Neural progenitor cell (in vitro differentiated cells): ENCODE results near the gene SRSF12. TPM values are rescaled to one million over a fixed set of nuclear protein-coding genes. Genes with fewer than 3 reads are reported as not detected.
A peak's percentile ranks its signal among the peaks of the same experiment; 100 is the strongest.

Source experiments
- DNase-seq: peaks from one replicate; pipeline ENCODE4 v3.0.0-alpha.2; 2016; ENCODE audit warnings: low spot score
- H2AFZ ChIP-seq: fragments of 200-600 bp; sonication (generic); replicated peaks from 2 replicates; pipeline ENCODE4 v1.6.1; 2016; ENCODE audit warnings: antibody characterized with exemption
- H3F3A ChIP-seq: fragments of 200-600 bp; sonication (generic); 2 replicates; pipeline ENCODE4 v1.6.1; 2016; ENCODE audit warnings: antibody characterized with exemption, low read depth
- H3K27ac ChIP-seq: fragments of 200-600 bp; sonication (generic); 2 replicates; pipeline ENCODE4 v1.5.1; 2016; ENCODE audit warnings: mild to moderate bottlenecking
- H3K27me3 ChIP-seq: fragments of 200-600 bp; sonication (generic); 2 replicates; pipeline ENCODE4 v1.6.1; 2016; ENCODE audit warnings: mild to moderate bottlenecking, moderate library complexity
- H3K36me3 ChIP-seq: fragments of 200-600 bp; sonication (generic); 2 replicates; pipeline ENCODE4 v1.5.1; 2016
- H3K4me1 ChIP-seq: fragments of 200-600 bp; sonication (generic); 2 replicates; pipeline ENCODE4 v1.6.1; 2016; ENCODE audit warnings: mixed run types
- H3K4me2 ChIP-seq: fragments of 200-600 bp; sonication (generic); 2 replicates; pipeline ENCODE4 v1.6.1; 2016
- H3K4me3 ChIP-seq: fragments of 200-600 bp; sonication (generic); 2 replicates; pipeline ENCODE4 v1.5.1; 2016
- H3K79me2 ChIP-seq: fragments of 200-600 bp; sonication (generic); 2 replicates; pipeline ENCODE4 v1.6.1; 2016; ENCODE audit warnings: low read depth
- H3K9ac ChIP-seq: fragments of 200-600 bp; sonication (generic); 2 replicates; pipeline ENCODE4 v1.6.1; 2016
- H3K9me3 ChIP-seq: fragments of 200-600 bp; sonication (generic); 2 replicates; pipeline ENCODE4 v1.5.1; 2016; ENCODE audit warnings: low read depth
- H4K20me1 ChIP-seq: fragments of 200-600 bp; sonication (generic); 2 replicates; pipeline ENCODE4 v1.6.1; 2016; ENCODE audit warnings: low read depth
- H3K27ac Mint-ChIP-seq: 3 replicates; pipeline ENCODE4 v1.8.0; 2021; ENCODE audit warnings: mixed read lengths
- H3K27me3 Mint-ChIP-seq: 2 replicates; pipeline ENCODE4 v1.8.0; 2022; ENCODE audit warnings: low read depth, mild to moderate bottlenecking, inconsistent platforms, moderate library complexity, mixed read lengths; ENCODE audit not compliant: insufficient read depth
- H3K36me3 Mint-ChIP-seq: 3 replicates; pipeline ENCODE4 v1.8.0; 2021; ENCODE audit warnings: mixed read lengths
- H3K4me1 Mint-ChIP-seq: 3 replicates; pipeline ENCODE4 v1.8.0; 2021; ENCODE audit warnings: mixed read lengths
- H3K4me3 Mint-ChIP-seq: 3 replicates; pipeline ENCODE4 v1.8.0; 2021; ENCODE audit warnings: mild to moderate bottlenecking, moderate library complexity, mixed read lengths
- H3K9me3 Mint-ChIP-seq: 3 replicates; pipeline ENCODE4 v1.8.0; 2020; ENCODE audit warnings: mixed read lengths
- EZH2 ChIP-seq: fragments of 200-600 bp; sonication (generic); IDR thresholded peaks from 2 replicates; pipeline ENCODE4 v1.6.1; 2017; ENCODE audit warnings: antibody characterized with exemption, mild to moderate bottlenecking, moderate library complexity
- EZH2phosphoT487 ChIP-seq: fragments of 200-600 bp; sonication (generic); IDR thresholded peaks from 2 replicates; pipeline ENCODE4 v1.6.1; 2017; ENCODE audit warnings: antibody characterized with exemption
- total RNA-seq: library from RNA; depleted of rRNA; stranded (reverse); fragments of >200 nt; gene quantifications from 2 replicates; pipeline ENCODE4 v1.2.3, GENCODE V29; 2015; ENCODE audit warnings: low replicate concordance
- TF ChIP-seq, protein P1 (sequence below): fragments of 200-600 bp; sonication (generic); IDR thresholded peaks from 2 replicates; pipeline ENCODE4 v1.5.1; 2017; ENCODE audit warnings: antibody characterized with exemption, mild to moderate bottlenecking

The SRSF12 gene
- total RNA-seq, 1 donor from 2014 or later: 23.2 TPM

DNA sequence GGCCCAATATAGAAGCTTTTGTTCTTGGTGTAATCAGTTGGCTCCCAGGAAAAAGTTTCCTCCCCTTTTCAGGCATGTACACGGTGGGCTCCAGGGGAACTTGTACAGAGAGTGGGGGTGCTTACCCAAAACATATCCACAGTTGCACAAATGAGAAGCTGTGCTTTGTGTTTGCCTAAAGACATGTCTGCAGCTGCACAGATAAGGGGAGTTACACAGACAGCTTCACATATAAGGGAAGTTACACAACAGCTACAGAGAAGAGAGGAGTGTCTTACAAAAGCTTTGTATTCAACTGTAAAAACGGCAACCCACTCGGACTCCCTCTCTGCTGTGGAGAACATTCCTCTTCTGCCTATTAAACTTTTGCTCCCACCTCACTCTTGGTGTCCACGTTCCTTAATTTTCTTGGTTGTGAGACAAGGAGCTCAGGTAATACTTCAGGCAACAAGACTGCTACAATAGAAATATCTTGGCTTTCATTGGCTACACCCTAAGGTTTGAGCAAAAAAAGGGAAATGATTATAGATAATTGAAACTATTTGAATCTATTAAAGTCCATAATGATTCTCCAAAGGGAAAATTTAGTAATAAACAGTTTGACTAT lies 44.8 kb downstream of the SRSF12 start:
- H3K36me3 Mint-ChIP-seq: no peaks in the 10 kb centered on the region
- no peak overlapping the region for H3K27ac ChIP-seq

DNA sequence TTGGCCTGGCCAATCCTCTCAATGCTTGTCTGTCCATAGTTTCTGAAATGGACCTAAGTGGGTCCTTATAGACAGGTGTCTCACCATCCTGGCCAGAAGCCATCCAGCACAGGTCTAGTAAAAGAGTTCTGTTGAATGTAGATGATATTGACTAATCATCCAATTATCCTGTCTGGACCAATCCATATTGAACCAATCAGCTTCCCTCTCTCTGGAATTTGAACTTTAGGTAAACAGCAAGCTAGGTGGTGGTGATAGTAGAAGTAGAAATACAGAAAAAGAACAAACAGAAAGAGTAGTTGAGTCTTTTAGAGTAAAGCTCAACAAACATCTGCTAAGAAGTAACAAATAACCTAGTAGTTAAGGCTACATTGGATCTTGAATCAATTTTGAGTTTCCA lies 46.8 kb downstream of the SRSF12 start:
- no peak for TF ChIP-seq EZH2phosphoT487
- TF ChIP-seq, protein P1, sequence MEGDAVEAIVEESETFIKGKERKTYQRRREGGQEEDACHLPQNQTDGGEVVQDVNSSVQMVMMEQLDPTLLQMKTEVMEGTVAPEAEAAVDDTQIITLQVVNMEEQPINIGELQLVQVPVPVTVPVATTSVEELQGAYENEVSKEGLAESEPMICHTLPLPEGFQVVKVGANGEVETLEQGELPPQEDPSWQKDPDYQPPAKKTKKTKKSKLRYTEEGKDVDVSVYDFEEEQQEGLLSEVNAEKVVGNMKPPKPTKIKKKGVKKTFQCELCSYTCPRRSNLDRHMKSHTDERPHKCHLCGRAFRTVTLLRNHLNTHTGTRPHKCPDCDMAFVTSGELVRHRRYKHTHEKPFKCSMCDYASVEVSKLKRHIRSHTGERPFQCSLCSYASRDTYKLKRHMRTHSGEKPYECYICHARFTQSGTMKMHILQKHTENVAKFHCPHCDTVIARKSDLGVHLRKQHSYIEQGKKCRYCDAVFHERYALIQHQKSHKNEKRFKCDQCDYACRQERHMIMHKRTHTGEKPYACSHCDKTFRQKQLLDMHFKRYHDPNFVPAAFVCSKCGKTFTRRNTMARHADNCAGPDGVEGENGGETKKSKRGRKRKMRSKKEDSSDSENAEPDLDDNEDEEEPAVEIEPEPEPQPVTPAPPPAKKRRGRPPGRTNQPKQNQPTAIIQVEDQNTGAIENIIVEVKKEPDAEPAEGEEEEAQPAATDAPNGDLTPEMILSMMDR: no peak
- TF ChIP-seq EZH2: no peak
- Histone ChIP-seq H3K4me2 (no peak overlapping the region), H3K27me3 (no peaks in the 10 kb centered on the region), H3K4me3 (no peak overlapping the region), H3F3A (peaks cover 13% of the 10 kb centered on the region), H3K4me1 (peaks cover 24% of the 10 kb centered on the region), H3K9me3 (no peaks in the 10 kb centered on the region), H3K9ac (no peak overlapping the region), H2AFZ (no peak overlapping the region), H3K79me2 (no peaks in the 10 kb centered on the region), H3K27ac (no peak overlapping the region), H3K36me3 (no peaks in the 10 kb centered on the region), H4K20me1 (no peaks in the 10 kb centered on the region)
- DNase-seq: no peak
- Mint-ChIP-seq H3K4me3 (no peak overlapping the region), H3K27me3 (peaks cover 5% of the 10 kb centered on the region), H3K9me3 (no peaks in the 10 kb centered on the region), H3K27ac (no peak overlapping the region), H3K4me1 (peaks cover 15% of the 10 kb centered on the region), H3K36me3 (no peaks in the 10 kb centered on the region)

More for the DNA sequence above, 44.8 kb downstream of the SRSF12 start:
- no peaks in the 10 kb centered on the region for H4K20me1 ChIP-seq
- Mint-ChIP-seq H3K9me3 (no peaks in the 10 kb centered on the region), H3K4me1 (peaks cover 5% of the 10 kb centered on the region), H3K27ac (no peak overlapping the region), H3K4me3 (no peak overlapping the region), H3K27me3 (peaks cover 4% of the 10 kb centered on the region)
- peaks cover 13% of the 10 kb centered on the region for H3K4me1 ChIP-seq
- H3F3A ChIP-seq: no peaks in the 10 kb centered on the region
- H3K36me3 ChIP-seq: no peaks in the 10 kb centered on the region
- no peak overlapping the region for H3K9ac ChIP-seq
- no peaks in the 10 kb centered on the region for H3K9me3 ChIP-seq
- TF ChIP-seq, protein P1: no peak
- no peak for TF ChIP-seq EZH2
- no peak for TF ChIP-seq EZH2phosphoT487
- peak overlapping the region; percentile 47 for H3K4me2 ChIP-seq
- no peaks in the 10 kb centered on the region for H3K27me3 ChIP-seq
- H2AFZ ChIP-seq: peak overlapping the region; percentile 87
- peak; percentile 15 for DNase-seq
- H3K79me2 ChIP-seq: no peaks in the 10 kb centered on the region
- H3K4me3 ChIP-seq: no peak overlapping the region

DNA sequence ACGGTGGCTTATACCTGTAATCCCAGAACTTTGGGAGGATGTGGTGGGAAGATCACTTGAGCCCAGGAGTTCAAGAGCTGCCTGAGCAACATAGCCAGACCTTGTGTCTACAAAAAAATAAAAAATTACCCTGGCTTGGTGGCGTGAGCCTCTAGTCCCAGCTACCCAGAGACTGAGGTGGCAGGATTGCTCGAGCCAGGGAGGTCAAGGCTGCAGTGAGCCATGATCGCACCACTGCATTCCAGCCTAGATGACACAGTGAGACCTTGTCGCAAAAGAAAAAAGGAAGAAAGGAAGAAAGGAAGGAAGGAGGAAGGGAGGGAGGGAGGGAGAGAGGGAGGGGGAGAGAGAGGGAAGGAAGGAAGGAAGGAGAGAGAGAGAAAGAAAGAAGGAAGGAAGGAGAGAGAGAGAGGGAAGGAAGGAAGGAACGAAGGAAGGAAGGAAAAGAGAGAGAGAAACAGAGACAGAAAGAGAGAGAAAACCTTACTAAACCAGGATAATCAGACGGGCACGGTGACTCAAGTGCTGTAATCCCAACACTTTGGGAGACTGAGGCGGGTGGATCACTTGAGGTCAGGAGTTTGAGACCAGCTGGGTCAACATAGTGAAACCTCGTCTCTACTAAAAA lies 48.2 kb downstream of the SRSF12 start:
- Mint-ChIP-seq H3K27me3 (peaks cover 5% of the 10 kb centered on the region), H3K4me3 (no peak overlapping the region)
- TF ChIP-seq, protein P1: no peak
- no peak for TF ChIP-seq EZH2
- TF ChIP-seq EZH2phosphoT487: no peak

More for the DNA sequence above, 48.2 kb downstream of the SRSF12 start:
- Histone ChIP-seq H4K20me1 (no peaks in the 10 kb centered on the region), H3K27me3 (no peaks in the 10 kb centered on the region), H3F3A (peaks cover 13% of the 10 kb centered on the region), H3K27ac (no peak overlapping the region), H3K9ac (no peak overlapping the region), H3K4me1 (peaks cover 24% of the 10 kb centered on the region), H3K9me3 (no peaks in the 10 kb centered on the region), H3K79me2 (no peaks in the 10 kb centered on the region), H2AFZ (no peak overlapping the region), H3K4me2 (no peak overlapping the region), H3K4me3 (no peak overlapping the region), H3K36me3 (no peaks in the 10 kb centered on the region)
- DNase-seq: no peak
- H3K4me1 Mint-ChIP-seq: peaks cover 15% of the 10 kb centered on the region
- no peaks in the 10 kb centered on the region for H3K9me3 Mint-ChIP-seq
- H3K27ac Mint-ChIP-seq: no peak overlapping the region
- H3K36me3 Mint-ChIP-seq: no peaks in the 10 kb centered on the region
